Stimulated activated CD8-positive, alpha-beta memory T cell treated with anti-CD3 and anti-CD28 coated beads, Interleukin-15, amount 100 ng/mL, for 4 hours (primary cell): ENCODE data around the gene SPPL2B.
"Not testable (repeated sequence)": the region's sequence is repeated elsewhere in the genome, so short reads cannot be mapped to it uniquely, and the experiment has no call there.

Experiments used
- DNase-seq, 2 donors: peaks; one replicate each; pipeline ENCODE4 v3.0.0-alpha.2; 2020; ENCODE audit warnings: low read depth in 2 of 2

Gene SPPL2B

GRCh38 chr19:2328401-2329148 is at the start of gene SPPL2B, which contains the start of gene LSM7:
Gene SPPL2B, plus strand, starts transcription at chr19:2328684. Its CDS starts 26 bp downstream, at chr19:2328710.
Gene LSM7, minus strand, starts transcription at chr19:2328586. Its CDS starts 20 bp downstream, at chr19:2328566.
- peak; percentile 78 to 85 for DNase-seq

GRCh38 chr19:2280633-2281264 is 47.7 kb upstream of the SPPL2B start:
- DNase-seq, result no peak

- not testable (repeated sequence) for DNase-seq
Measured at GRCh38 chr19:2281265-2282061, 47.0 kb upstream of the SPPL2B start.

- DNase-seq, result no peak
Measured at GRCh38 chr19:2282062-2282861, 46.2 kb upstream of the SPPL2B start, which contains the start of gene PEAK3. Gene PEAK3, minus strand, starts transcription at chr19:2282175. Its CDS starts 1,244 bp downstream, at chr19:2280931.

- no peak for DNase-seq
Measured at GRCh38 chr19:2282862-2283237, 45.6 kb upstream of the SPPL2B start.

GRCh38 chr19:2283835-2284507 is 44.5 kb upstream of the SPPL2B start:
- DNase-seq, result no peak

- DNase-seq, result no peak
Measured at GRCh38 chr19:2286402-2287140, 41.9 kb upstream of the SPPL2B start.

GRCh38 chr19:2287585-2288337 is 40.7 kb upstream of the SPPL2B start:
- DNase-seq, result no peak

GRCh38 chr19:2288338-2288817 is 40.1 kb upstream of the SPPL2B start:
- DNase-seq, result no peak

GRCh38 chr19:2288818-2289713 is 39.4 kb upstream of the SPPL2B start:
- no peak for DNase-seq

GRCh38 chr19:2289714-2290435 is 38.6 kb upstream of the SPPL2B start:
- no peak for DNase-seq

- DNase-seq, result no peak
Measured at GRCh38 chr19:2290441-2291184, 37.9 kb upstream of the SPPL2B start.

- no peak for DNase-seq
Measured at GRCh38 chr19:2291185-2291751, 37.2 kb upstream of the SPPL2B start.

GRCh38 chr19:2294687-2295335 is 33.7 kb upstream of the SPPL2B start:
- no peak for DNase-seq

GRCh38 chr19:2296141-2296540 is 32.3 kb upstream of the SPPL2B start:
- DNase-seq, result no peak

- no peak for DNase-seq
Measured at GRCh38 chr19:2300533-2300932, 28.0 kb upstream of the SPPL2B start.
